H1 (cell line): Measurements from ENCODE around the gene PRKD1. TPM values are rescaled to one million over a fixed set of nuclear protein-coding genes. Genes with fewer than 3 reads are reported as not detected.

Experiments
- CTCF ChIA-PET: fragments of 300-600 bp; sonication (Branson Sonifier 250); formaldehyde crosslinking; loops from one replicate; lab custom pipeline; 2021; ENCODE audit not compliant: partially characterized antibody; lab: Charles Lee
- POLR2A ChIA-PET: fragments of 300-600 bp; sonication (Branson Sonifier 250); formaldehyde crosslinking; loops from one replicate; lab custom pipeline; 2021; ENCODE audit warnings: inconsistent platforms; ENCODE audit not compliant: partially characterized antibody; lab: Charles Lee
- DNase-seq, 2 experiments: peaks; one replicate each; pipeline versions ENCODE4 v3.0.0 to v3.0.0-alpha.2; 2010 to 2022; ENCODE audit warnings: low spot score in 2 of 2, low read depth in 1 of 2, mixed read lengths in 1 of 2
- FAIRE-seq: peaks from 2 replicates; lab custom pipeline; 2011; peaks lifted over from hg19 to GRCh38; lab: Jason Lieb, UNC
- H2AFZ ChIP-seq: 2 replicates; pipeline ENCODE4 v1.8.1; 2012; ENCODE audit warnings: low read length, inconsistent platforms
- H2AK5ac ChIP-seq: 2 replicates; pipeline ENCODE4 v1.6.1; 2013; ENCODE audit warnings: low read depth, low read length
- H2BK120ac ChIP-seq: replicated peaks from 2 replicates; pipeline ENCODE3; 2013; ENCODE audit warnings: low read depth, low read length, inconsistent platforms
- H2BK12ac ChIP-seq: 2 replicates; pipeline ENCODE4 v1.6.1; 2013; ENCODE audit warnings: low read depth, low read length
- H2BK15ac ChIP-seq: 2 replicates; pipeline ENCODE4 v1.6.1; 2013; ENCODE audit warnings: low read length
- H2BK20ac ChIP-seq: 2 replicates; pipeline ENCODE4 v1.6.1; 2013; ENCODE audit warnings: low read length
- H2BK5ac ChIP-seq: 2 replicates; pipeline ENCODE4 v1.6.1; 2013; ENCODE audit warnings: low read depth, low read length
- H3K14ac ChIP-seq: 2 replicates; pipeline ENCODE4 v1.6.1; 2013; ENCODE audit warnings: inconsistent platforms; ENCODE audit not compliant: insufficient read length
- H3K18ac ChIP-seq: 2 replicates; pipeline ENCODE4 v1.6.1; 2013; ENCODE audit warnings: low read length; ENCODE audit errors: extremely low read depth
- H3K23ac ChIP-seq: 2 replicates; pipeline ENCODE4 v1.6.1; 2013; ENCODE audit warnings: inconsistent platforms; ENCODE audit not compliant: insufficient read length
- H3K23me2 ChIP-seq: 2 replicates; pipeline ENCODE4 v1.6.1; 2013; ENCODE audit warnings: low read depth, low read length
- H3K27ac ChIP-seq: 2 replicates; pipeline ENCODE4 v1.6.1; 2011; ENCODE audit warnings: low read depth, low read length, inconsistent platforms
- H3K27me3 ChIP-seq, 4 experiments: replicated peaks in 1 of 4; 1 replicate in 1 of 4; 2 replicates in 3 of 4; pipeline versions ENCODE4 v1.6.1 to v1.8.1; 2011 to 2013; ENCODE audit warnings: low read length in 3 of 4, mild to moderate bottlenecking in 3 of 4, inconsistent platforms in 2 of 4, mixed read lengths in 2 of 4, moderate library complexity in 1 of 4; ENCODE audit not compliant: control insufficient read depth in 3 of 4, insufficient read depth in 3 of 4; ENCODE audit errors: extremely low read depth in 1 of 4
- H3K36me3 ChIP-seq, 4 experiments: 2 replicates each; pipeline versions ENCODE4 v1.6.1 to v1.8.1; 2011 to 2013; ENCODE audit warnings: mild to moderate bottlenecking in 4 of 4, low read length in 3 of 4, moderate library complexity in 2 of 4, control low read depth in 1 of 4, inconsistent platforms in 1 of 4; ENCODE audit not compliant: insufficient read depth in 4 of 4, control insufficient read depth in 2 of 4
- H3K4ac ChIP-seq: replicated peaks from 2 replicates; pipeline ENCODE3; 2013; ENCODE audit warnings: low read length, low read depth, mixed read lengths, inconsistent platforms; ENCODE audit not compliant: insufficient read length
- H3K4me1 ChIP-seq, 4 experiments: replicated peaks in 1 of 4; 1 replicate in 1 of 4; 2 replicates in 3 of 4; pipeline versions ENCODE4 v1.6.1 to v1.8.1; 2011 to 2013; ENCODE audit warnings: low read length in 3 of 4, inconsistent platforms in 2 of 4, mixed read lengths in 1 of 4; ENCODE audit not compliant: insufficient read depth in 4 of 4, control insufficient read depth in 3 of 4
- H3K4me2 ChIP-seq, 2 experiments: 2 replicates each; pipeline versions ENCODE4 v1.6.1 to v1.8.1; 2011 to 2013; ENCODE audit warnings: low read depth in 2 of 2, low read length in 2 of 2, control low read depth in 1 of 2, inconsistent platforms in 1 of 2, mild to moderate bottlenecking in 1 of 2; ENCODE audit not compliant: insufficient read depth in 1 of 2
- H3K4me3 ChIP-seq, 4 experiments: fragments of 200-600, 300-600 bp in 1 of 4; sonication (generic), shearing (Covaris generic), sonication (Bioruptor Twin) in 1 of 4; 2 replicates each; pipeline versions ENCODE4 v1.5.1 to v1.8.1; 2011 to 2016; ENCODE audit warnings: low read length in 4 of 4, low read depth in 3 of 4, control low read depth in 2 of 4, inconsistent platforms in 2 of 4, mild to moderate bottlenecking in 2 of 4, mixed read lengths in 1 of 4, moderate library complexity in 1 of 4; ENCODE audit not compliant: insufficient read depth in 2 of 4; ENCODE audit errors: extremely low read depth in 1 of 4
- H3K56ac ChIP-seq: replicated peaks from 2 replicates; pipeline ENCODE3; 2013; ENCODE audit warnings: low read depth, mild to moderate bottlenecking, mixed read lengths, low read length, inconsistent platforms; ENCODE audit not compliant: insufficient read length
- H3K79me1 ChIP-seq: 2 replicates; pipeline ENCODE4 v1.6.1; 2013; ENCODE audit warnings: low read depth, low read length, control low read depth
- H3K79me2 ChIP-seq, 2 experiments: 2 replicates each; pipeline versions ENCODE4 v1.6.1 to v1.8.1; 2012 to 2013; ENCODE audit warnings: low read length in 2 of 2, mild to moderate bottlenecking in 2 of 2, inconsistent platforms in 1 of 2; ENCODE audit not compliant: insufficient read depth in 2 of 2, control insufficient read depth in 1 of 2
- H3K9ac ChIP-seq, 4 experiments: replicated peaks in 1 of 4; 1 replicate in 1 of 4; 2 replicates in 3 of 4; pipeline versions ENCODE4 v1.6.1 to v1.8.1; 2011 to 2013; ENCODE audit warnings: low read depth in 3 of 4, low read length in 3 of 4, control low read depth in 2 of 4, mild to moderate bottlenecking in 2 of 4, moderate library complexity in 2 of 4, inconsistent platforms in 1 of 4; ENCODE audit errors: extremely low read depth in 1 of 4
- H3K9me3 ChIP-seq, 2 experiments: 2 replicates each; pipeline versions ENCODE4 v1.6.1 to v1.8.1; 2012 to 2013; ENCODE audit warnings: mild to moderate bottlenecking in 2 of 2, moderate library complexity in 2 of 2, control low read depth in 1 of 2, inconsistent platforms in 1 of 2, low read depth in 1 of 2, low read length in 1 of 2, mixed read lengths in 1 of 2; ENCODE audit not compliant: insufficient read depth in 2 of 2
- H4K20me1 ChIP-seq, 2 experiments: replicated peaks in 1 of 2; 2 replicates each; pipeline versions ENCODE3 to v1.8.1; 2011 to 2013; ENCODE audit warnings: inconsistent platforms in 2 of 2, low read length in 2 of 2, mild to moderate bottlenecking in 1 of 2; ENCODE audit not compliant: insufficient read depth in 2 of 2, control insufficient read depth in 1 of 2
- H4K5ac ChIP-seq: 2 replicates; pipeline ENCODE4 v1.6.1; 2013; ENCODE audit warnings: low read length, low read depth, mixed read lengths, inconsistent platforms; ENCODE audit not compliant: insufficient read length
- H4K8ac ChIP-seq: 2 replicates; pipeline ENCODE4 v1.8.0; 2013; ENCODE audit warnings: mild to moderate bottlenecking, moderate library complexity, low read length, inconsistent platforms; ENCODE audit not compliant: insufficient read depth; ENCODE audit errors: extremely low read depth
- H4K91ac ChIP-seq: replicated peaks from 2 replicates; pipeline ENCODE3; 2013; ENCODE audit warnings: low read length, mixed read lengths, inconsistent platforms; ENCODE audit not compliant: insufficient read length
- RBBP5 ChIP-seq: IDR thresholded peaks from 2 replicates; pipeline ENCODE4 v1.7.1; 2012; ENCODE audit warnings: low read depth, mild to moderate bottlenecking, inconsistent platforms, low read length, moderate library complexity, borderline replicate concordance
- WGBS, 2 experiments: shearing (Covaris generic) in 1 of 2; methylation state at CpG; one replicate each; pipeline versions ENCODE4 v1.1.6 to v1.1.7; 2013 to 2015; ENCODE audit warnings: low lambda C conversion rate in 2 of 2, mixed read lengths in 2 of 2, inconsistent platforms in 1 of 2, low coverage in 1 of 2, missing lambda C conversion rate in 1 of 2; ENCODE audit not compliant: insufficient replicate concordance in 2 of 2, insufficient coverage in 1 of 2, insufficient read length in 1 of 2; ENCODE audit errors: extremely low coverage in 1 of 2, missing lambda C conversion rate in 1 of 2; 5-methylcytosine and 5-hydroxymethylcytosine counted together
- polyA plus RNA-seq, 7 experiments: library from polyadenylated mRNA; depleted of rRNA in 3 of 7; stranded (reverse) in 5 of 7; unstranded in 2 of 7; fragments of >200 nt in 5 of 7; fragments of 200-250 nt in 2 of 7; gene quantifications; 1 replicate in 5 of 7; 2 replicates in 1 of 7; 4 replicates in 1 of 7; pipeline versions ENCODE4 v1.2.1 to v1.2.3, GENCODE V29; 2011 to 2013; ENCODE audit warnings: missing spikeins in 2 of 7, mixed read lengths in 2 of 7
- total RNA-seq: library from RNA; stranded (reverse); fragmentation: NEBNext Ultra II Directional; extraction: Animal tissue kit (Norgen Biotek cat#: 25700); gene quantifications from 2 replicates; pipeline ENCODE4 v1.2.1, GENCODE V29; 2021

The PRKD1 gene
- total and polyA plus RNA-seq, 2 of the 8 experiments (the other 6 are each of a cell fraction or from before 2014, with no cell fraction given) = 3.6 to 6.8 TPM

GRCh38 chr14:29926228-29926627, 1.4 kb downstream of the PRKD1 start:
- Histone ChIP-seq H3K9me3 (no peaks in the 10 kb centered on the region), H3K9ac (no peak overlapping the region), H3K79me2 (no peaks in the 10 kb centered on the region)

More at GRCh38 chr14:29926228-29926627, 1.4 kb downstream of the PRKD1 start:
- H3K56ac ChIP-seq = no peak overlapping the region
- no peak overlapping the region for H2AK5ac ChIP-seq
- no peak overlapping the region for H3K23ac ChIP-seq
- no peak overlapping the region for H2BK12ac ChIP-seq
- WGBS, 2 experiments = 12% methylated on average over 8 of the region's 8 CpGs; no CpG with 5 or more reads in 1 of the 2 experiments
- peaks cover 14% of the 10 kb centered on the region for H3K23me2 ChIP-seq
- peaks cover 0 to 12% (median 9%) of the 10 kb centered on the region in 4 experiments; a peak in 5 of 7 replicates for H3K27me3 ChIP-seq
- H2AFZ ChIP-seq = no peak overlapping the region
- no peak for TF ChIP-seq RBBP5
- no peak overlapping the region for H3K27ac ChIP-seq
- H3K4me1 ChIP-seq = peaks cover 4 to 15% (median 6%) of the 10 kb centered on the region in 4 experiments; a peak in 6 of 7 replicates
- no peak overlapping the region for H4K5ac ChIP-seq
- H2BK15ac ChIP-seq = no peak overlapping the region
- H2BK20ac ChIP-seq = no peak overlapping the region
- FAIRE-seq (no peak), DNase-seq (no peak)
- no peak overlapping the region for H3K18ac ChIP-seq
- H3K4ac ChIP-seq = no peak overlapping the region
- H4K20me1 ChIP-seq = peaks cover 2 to 7% of the 10 kb centered on the region in 2 experiments
- H2BK120ac ChIP-seq = no peak overlapping the region
- H2BK5ac ChIP-seq = no peak overlapping the region
- CTCF ChIA-PET = no interaction called here
- H3K79me1 ChIP-seq = no peaks in the 10 kb centered on the region
- H3K36me3 ChIP-seq = no peaks in the 10 kb centered on the region
- H4K91ac ChIP-seq = no peak overlapping the region
- peak overlapping the region; percentile 92 to 99 for H3K4me2 ChIP-seq
- POLR2A ChIA-PET = no interaction called here
- H3K14ac ChIP-seq = no peak overlapping the region
- H3K4me3 ChIP-seq = peak overlapping the region; percentile 59 to 91 (median 69); a peak in 7 of 8 replicates
- H4K8ac ChIP-seq = no peak overlapping the region
